NCI-H1436 (cell line): ENCODE data around the gene EXOC7.
A peak's percentile ranks its signal among the peaks of the same experiment; 100 is the strongest.

ENCODE experiments used
- DNase-seq: peaks from one replicate; lab custom pipeline; 2025; lab: John Stamatoyannopoulos, UW

Gene EXOC7

GRCh38 chr17:76138896-76139752 lies 35.5 kb upstream of the EXOC7 start:
- no peak for DNase-seq

DNA sequence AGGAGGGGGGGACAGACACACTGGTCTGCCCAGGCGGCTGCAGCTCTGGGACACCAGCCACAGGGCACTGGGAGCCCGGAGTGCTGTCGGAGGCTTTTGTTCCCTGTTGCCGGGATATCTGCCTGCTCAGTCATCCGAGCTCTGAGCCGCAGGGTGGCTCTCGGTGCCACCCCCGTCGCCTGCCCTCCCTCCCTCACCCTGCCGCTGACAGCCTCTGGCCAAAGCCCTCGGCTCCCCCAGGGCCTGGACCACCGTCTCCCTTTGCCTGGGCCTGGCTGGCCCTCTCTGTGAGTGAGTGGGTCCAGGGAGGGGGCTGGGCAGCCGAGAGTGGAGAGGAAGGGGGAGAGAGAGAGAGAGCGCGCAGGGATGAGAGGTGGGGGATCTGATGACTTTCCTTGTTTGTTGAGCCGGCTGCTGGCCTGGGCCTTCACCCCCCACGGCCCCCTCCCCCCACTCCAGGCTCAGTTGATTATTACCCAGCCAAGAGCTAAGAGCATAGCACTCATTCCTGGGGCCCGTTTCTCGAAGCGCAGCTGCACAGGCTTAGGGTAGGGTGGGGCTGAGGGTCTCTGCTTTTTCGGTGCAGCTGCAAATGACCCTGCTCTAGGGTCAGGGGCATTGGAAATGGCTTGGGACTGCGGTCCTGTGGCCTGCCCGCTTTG lies 34.8 kb upstream of the EXOC7 start:
- no peak for DNase-seq

GRCh38 chr17:76137351-76138233 lies 34.0 kb upstream of the EXOC7 start:
- no peak for DNase-seq

DNA sequence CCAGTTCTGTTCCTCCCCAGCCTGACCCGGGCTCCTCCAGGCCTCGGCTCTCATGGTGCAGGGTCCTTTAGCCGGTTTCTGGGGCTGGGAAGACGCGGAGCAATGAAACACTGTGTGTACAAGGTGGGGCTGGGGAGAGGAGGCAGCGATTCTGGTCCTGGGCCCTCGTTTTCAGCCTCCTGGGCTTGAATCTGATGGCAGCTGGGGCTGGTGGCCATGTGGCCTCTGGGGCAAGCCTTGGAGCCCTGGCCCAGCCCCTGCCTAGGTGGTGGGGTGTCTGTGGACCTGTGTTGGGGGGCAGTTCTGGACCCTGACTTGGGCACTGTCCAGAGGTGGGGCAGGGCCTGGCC lies 33.4 kb upstream of the EXOC7 start:
- no peak for DNase-seq

DNA sequence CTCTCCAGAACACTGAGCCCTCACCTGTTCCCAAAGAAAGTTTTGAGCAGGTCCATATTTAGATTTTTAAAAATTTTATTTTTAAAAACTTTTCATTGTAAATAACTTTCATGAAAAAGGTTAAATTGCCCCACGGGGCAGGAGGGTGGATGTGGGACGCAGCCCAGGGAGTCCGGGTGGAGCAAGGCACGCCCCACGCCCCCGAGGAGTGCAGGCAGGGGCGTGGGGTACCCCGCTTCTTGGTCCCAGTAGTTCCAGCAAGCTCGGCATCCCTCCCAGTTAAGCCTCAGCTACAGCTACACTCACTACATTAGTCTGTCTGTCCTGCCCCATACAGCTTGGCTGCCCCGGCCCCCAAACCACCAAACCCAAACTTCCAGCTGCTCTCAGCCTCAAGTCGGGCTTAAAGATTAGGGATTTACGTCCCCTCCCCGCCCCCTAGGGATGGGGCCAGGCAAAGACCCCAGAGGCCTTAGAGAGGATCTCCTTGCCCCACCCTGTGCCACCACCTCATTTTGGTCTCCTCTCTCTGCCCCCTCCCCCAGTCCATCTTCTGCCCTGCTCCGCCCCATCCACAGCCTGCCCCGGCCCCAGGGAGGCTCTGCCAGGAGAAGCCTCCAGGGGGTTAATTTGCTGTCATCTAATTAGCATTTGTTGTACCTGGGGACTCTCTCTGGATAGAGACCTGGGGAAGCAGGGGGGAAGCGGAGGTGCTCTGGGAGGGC lies 32.9 kb upstream of the EXOC7 start:
- peak; percentile 75 for DNase-seq

- DNase-seq = no peak
Measured at GRCh38 chr17:76135810-76136188, 32.2 kb upstream of the EXOC7 start.

DNA sequence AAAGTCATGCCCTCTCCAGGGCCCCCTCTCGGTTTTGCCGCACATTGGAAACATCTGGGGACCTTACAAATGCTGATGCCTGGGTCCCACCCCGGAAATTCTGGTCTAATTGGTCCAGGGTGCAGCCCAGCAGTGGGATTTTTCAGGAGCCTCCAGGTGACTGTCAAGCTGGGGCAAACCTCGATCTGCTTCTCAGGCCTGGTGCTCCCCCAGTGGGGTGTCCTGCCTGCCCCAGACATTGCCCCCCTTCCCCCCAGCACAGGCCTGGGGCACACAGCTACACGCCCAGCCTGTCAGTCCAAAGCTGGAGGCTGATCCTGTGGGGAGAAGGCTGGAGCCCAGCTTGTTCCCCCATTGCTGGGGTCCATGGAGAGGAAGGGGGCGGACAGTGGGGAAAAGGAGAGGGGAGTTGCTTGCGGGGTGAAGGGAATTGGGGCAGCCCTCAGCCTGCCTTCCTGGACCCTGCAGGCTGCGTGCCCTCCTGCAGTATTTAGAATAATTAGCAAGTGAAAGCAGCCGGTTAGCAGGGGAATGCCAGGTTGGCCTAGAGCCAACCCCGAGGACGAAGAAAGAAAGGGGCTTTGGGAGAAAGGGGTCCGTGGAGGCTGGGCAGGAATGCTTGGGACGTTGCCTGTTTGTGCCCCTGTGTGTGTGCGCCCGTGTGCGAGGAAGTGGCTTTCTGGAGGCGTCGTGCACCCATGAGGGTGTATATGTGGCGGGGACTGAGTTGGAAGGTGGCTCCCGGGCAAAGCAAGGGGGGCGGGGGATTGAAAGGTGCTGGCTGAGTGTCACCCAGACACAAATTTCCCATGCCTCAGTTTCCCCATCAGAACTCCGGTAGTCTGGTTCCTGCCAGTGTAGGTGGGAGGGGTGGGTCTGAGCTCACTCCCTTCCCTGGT lies 31.6 kb upstream of the EXOC7 start:
- no peak for DNase-seq

DNA sequence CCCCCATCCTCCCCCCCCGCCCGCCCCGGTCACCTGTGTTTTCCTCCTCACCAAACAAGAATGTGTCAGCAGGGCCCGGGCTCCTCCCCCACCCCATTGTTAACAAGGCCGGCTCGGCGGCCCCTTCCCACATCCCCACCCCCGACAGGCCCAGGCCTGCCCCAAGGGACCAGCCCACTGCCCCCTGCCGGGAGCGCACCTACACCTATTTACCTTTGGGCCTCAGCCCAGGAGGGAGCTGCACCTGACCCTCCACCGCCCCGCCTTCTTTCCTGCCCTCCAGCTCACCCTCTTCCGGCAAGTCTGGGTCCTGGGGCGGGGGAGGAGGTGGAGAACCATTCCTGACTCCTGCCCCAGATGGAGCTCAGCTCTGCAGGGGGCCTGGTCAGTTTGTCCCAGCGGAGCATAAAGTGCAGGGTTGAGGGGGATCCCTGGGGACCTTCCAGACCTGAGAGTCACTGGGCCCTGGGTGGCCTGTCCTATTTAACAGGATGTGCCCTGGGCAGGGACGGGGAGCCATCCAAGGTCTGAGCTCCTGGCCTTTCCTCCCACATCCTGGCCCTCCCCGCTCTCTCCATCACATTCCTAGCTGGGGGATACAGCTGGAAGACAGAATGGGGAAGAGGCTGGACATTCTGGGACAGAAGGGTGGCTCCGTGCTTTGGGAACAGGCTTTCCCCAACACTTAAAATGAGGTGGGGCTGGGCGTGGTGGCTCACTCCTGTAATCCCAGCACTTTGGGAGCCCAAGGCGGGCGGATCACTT lies 29.2 kb upstream of the EXOC7 start:
- DNase-seq = no peak

GRCh38 chr17:76131692-76132573 lies 28.3 kb upstream of the EXOC7 start:
- DNase-seq = no peak

- no peak for DNase-seq
Measured at GRCh38 chr17:76131051-76131691, 27.6 kb upstream of the EXOC7 start.

- DNase-seq = no peak
Measured at GRCh38 chr17:76130473-76130872, 26.9 kb upstream of the EXOC7 start.

DNA sequence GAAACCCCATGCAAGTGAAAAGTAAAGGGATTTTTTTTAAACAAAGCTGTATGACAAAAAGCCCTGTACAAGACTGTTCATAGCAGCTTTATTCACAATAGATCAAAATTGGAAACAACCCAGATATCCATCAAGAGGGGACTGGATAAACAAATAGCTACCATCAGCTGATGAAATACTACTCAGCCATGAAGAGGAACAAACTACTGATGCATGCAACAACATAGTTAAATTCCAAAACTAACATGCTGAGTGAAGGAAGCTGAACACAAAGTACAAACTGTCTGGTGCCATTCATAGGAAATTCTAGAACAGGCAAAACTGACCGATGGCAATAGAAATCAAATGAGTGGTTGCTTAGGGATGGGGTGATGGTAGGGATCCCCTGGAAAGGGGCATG lies 22.3 kb upstream of the EXOC7 start:
- DNase-seq = no peak

- DNase-seq = no peak
Measured at GRCh38 chr17:76125391-76125675, 21.7 kb upstream of the EXOC7 start.

DNA sequence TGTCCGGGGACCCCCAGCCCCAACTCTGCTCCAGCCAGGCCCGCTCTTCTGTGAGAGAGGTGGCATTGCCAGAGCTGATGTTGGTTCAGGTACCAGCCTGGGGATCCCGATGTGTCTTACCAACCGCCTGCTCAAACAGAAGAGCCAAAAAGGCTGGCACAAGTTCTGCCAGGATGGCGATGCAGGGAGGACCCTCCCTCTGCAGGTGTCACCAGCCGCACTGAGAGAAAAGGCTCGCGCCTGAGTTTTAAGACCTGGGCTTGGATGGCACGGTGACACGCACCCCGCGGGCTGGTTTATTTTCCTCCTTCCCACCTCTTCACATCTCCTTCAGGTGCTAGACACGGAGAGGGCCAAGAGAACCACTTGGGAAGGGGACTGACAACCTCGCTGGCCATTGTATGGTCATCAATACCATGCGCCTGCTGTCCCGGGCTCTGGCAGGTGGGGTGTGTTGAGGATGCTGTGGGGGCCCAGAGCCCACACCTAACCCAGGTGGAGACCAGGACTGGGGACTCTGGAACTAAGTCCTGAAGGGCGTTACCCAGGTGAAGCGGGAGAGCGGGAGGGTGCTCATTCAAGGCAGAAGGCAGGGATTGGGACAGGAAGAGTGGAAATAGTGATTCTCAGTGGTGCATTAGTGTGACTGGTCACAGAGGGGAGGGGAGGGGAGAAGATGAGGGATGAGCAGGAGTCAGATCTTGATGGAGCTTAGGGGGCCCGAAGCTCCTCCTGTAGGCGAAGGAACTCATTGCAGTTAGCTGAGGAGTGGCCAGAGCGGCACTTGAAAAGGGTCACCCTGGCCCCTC lies 21.2 kb upstream of the EXOC7 start:
- no peak for DNase-seq

- DNase-seq = no peak
Measured at GRCh38 chr17:76123749-76124581, 20.4 kb upstream of the EXOC7 start.

- DNase-seq = no peak
Measured at GRCh38 chr17:76123191-76123499, 19.6 kb upstream of the EXOC7 start.

GRCh38 chr17:76122431-76123190 lies 19.0 kb upstream of the EXOC7 start:
- DNase-seq = no peak
